Activated CD4-positive, alpha-beta T cell treated with anti-CD3 and anti-CD28 coated beads for 36 hours (primary cell): ENCODE results near the gene SMC2. TPM values are rescaled to one million over a fixed set of nuclear protein-coding genes. Genes with fewer than 3 reads are reported as not detected.

ENCODE experiments used
- ATAC-seq: fragments of 200-7000 bp; cut with Tn5 transposase; one replicate; pipeline ENCODE4 v1.10.0; 2021; ENCODE audit warnings: mild to moderate bottlenecking, moderate library complexity
- CTCF ChIA-PET: fragments of 350-600 bp; sonication (Branson Sonifier 250); formaldehyde crosslinking; loops from one replicate; lab custom pipeline; 2021; ENCODE audit warnings: antibody characterized with exemption; lab: Charles Lee
- POLR2A ChIA-PET: fragments of 350-600 bp; sonication (Branson Sonifier 250); formaldehyde crosslinking; loops from one replicate; lab custom pipeline; 2021; ENCODE audit warnings: antibody characterized with exemption, inconsistent platforms; lab: Charles Lee
- DNase-seq: peaks from one replicate; pipeline ENCODE4 v3.0.0-alpha.2; 2020
- H3K27ac Mint-ChIP-seq: one replicate; pipeline ENCODE4 v1.8.0; 2021; ENCODE audit warnings: mixed read lengths
- H3K27me3 Mint-ChIP-seq: one replicate; pipeline ENCODE4 v1.8.0; 2021; ENCODE audit warnings: mixed read lengths
- H3K36me3 Mint-ChIP-seq: one replicate; pipeline ENCODE4 v1.8.0; 2021; ENCODE audit warnings: low read depth, mixed read lengths
- H3K4me1 Mint-ChIP-seq: one replicate; pipeline ENCODE4 v1.8.0; 2021; ENCODE audit warnings: mixed read lengths
- H3K4me3 Mint-ChIP-seq: one replicate; pipeline ENCODE4 v1.8.0; 2021; ENCODE audit warnings: mild to moderate bottlenecking, moderate library complexity, mixed read lengths
- H3K9me3 Mint-ChIP-seq: one replicate; pipeline ENCODE4 v1.8.0; 2021; ENCODE audit warnings: low read depth, mixed read lengths
- intact Hi-C, 2 experiments: fragments of 100-400 bp; cut with DNase I in 1 of 2; cut with micrococcal nuclease in 1 of 2; formaldehyde crosslinking; loops; one replicate each; pipeline versions ENCODE4 v1.14.2 to v1.15.1; 2022 to 2024; cut with DNase I, micrococcal nuclease
- total RNA-seq, 2 experiments: library from RNA; stranded (reverse); gene quantifications; one replicate each; pipeline ENCODE4 v1.2.3, GENCODE V29; 2021

The SMC2 gene
- total RNA-seq, 2 experiments from 2014 or later = 78.4 to 84.5 TPM

DNA sequence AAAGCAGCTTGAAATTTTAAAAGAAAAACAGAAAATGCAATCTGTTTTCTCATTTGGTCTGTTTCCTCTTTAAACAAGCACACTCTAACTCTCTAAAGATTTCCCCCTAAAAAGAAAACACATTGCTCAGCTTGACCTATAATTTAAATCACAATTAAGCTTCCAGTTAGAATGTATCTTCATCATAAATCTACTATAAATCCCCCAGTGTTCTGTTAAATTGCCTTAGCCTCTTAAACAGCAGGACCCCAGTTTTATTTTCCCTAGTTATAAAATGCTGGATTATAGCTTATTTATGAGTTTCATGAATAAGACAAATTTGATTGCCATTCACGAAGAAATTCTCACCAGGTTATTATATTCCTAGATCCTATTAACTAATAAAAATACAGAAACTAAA lies 8.6 kb upstream of the SMC2 start:
- ChIA-PET POLR2A (no interaction called here), CTCF (interaction anchor here (0.6 to 1.5 kb wide), 2 partner anchors 20 to 41 kb away, joined by 3 to 4 read pairs; no protein-coding TSS in a partner anchor)
- H3K27me3 Mint-ChIP-seq = no peaks in the 10 kb centered on the region
- H3K4me1 Mint-ChIP-seq = peaks cover under 1% of the 10 kb centered on the region
- H3K4me3 Mint-ChIP-seq = no peak overlapping the region
- peaks cover 2% of the 10 kb centered on the region for H3K36me3 Mint-ChIP-seq
- no peak overlapping the region for H3K27ac Mint-ChIP-seq
- ATAC-seq = no peak
- H3K9me3 Mint-ChIP-seq = peaks cover 3% of the 10 kb centered on the region
- DNase-seq = no peak
- intact Hi-C loops = no loop called here

DNA sequence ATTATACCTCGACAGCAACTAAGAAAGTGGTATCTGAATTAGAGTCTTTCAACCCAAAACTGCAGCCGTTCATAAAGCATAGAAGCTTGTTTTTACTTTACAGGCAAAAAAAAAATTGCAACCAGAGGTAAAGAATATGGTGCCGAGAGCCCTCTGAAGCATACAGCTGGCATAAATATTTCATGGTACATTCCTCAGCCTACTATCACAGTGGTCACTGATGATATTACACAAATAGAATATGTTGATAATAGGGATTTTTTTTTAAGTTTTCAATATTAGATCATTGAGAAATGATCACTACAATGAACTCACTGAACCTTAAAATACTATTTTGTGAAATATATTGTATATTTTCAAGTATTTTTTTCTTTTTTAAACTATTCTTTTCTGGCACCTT lies 6.2 kb upstream of the SMC2 start:
- CTCF ChIA-PET = no interaction called here
- no peak for ATAC-seq

DNA sequence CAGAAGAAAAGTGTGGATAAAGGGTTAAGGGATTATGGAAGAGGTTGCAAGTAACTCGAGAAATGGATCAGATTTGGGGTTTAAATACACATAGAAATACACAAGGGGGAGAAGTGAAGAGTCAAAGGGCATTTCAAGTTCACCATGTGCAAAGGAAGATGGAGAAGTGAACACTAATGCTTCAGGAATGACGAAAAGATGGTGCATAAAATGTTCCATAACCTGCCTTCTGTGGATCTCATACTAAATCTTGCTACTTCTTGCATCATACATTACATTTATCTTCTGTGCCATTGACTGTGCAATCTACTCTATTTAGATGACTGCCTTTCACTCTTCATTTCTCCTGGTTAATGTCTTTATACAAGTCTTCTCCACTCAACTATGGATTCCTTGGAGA lies 5.7 kb upstream of the SMC2 start:
- POLR2A ChIA-PET = no interaction called here
- no peaks in the 10 kb centered on the region for H3K27me3 Mint-ChIP-seq
- peaks cover 19% of the 10 kb centered on the region for H3K4me1 Mint-ChIP-seq
- no peaks in the 10 kb centered on the region for H3K36me3 Mint-ChIP-seq
- intact Hi-C loops = no loop called here
- no peak overlapping the region for H3K4me3 Mint-ChIP-seq
- ATAC-seq (no peak), DNase-seq (no peak)
- H3K27ac Mint-ChIP-seq = no peak overlapping the region
- CTCF ChIA-PET = no interaction called here
- no peaks in the 10 kb centered on the region for H3K9me3 Mint-ChIP-seq

More for the DNA sequence above, 6.2 kb upstream of the SMC2 start:
- Mint-ChIP-seq H3K4me3 (no peak overlapping the region), H3K36me3 (no peaks in the 10 kb centered on the region), H3K27me3 (no peaks in the 10 kb centered on the region), H3K9me3 (no peaks in the 10 kb centered on the region), H3K27ac (no peak overlapping the region), H3K4me1 (peaks cover 15% of the 10 kb centered on the region)
- POLR2A ChIA-PET = no interaction called here
- DNase-seq = no peak
- intact Hi-C loops = no loop called here

DNA sequence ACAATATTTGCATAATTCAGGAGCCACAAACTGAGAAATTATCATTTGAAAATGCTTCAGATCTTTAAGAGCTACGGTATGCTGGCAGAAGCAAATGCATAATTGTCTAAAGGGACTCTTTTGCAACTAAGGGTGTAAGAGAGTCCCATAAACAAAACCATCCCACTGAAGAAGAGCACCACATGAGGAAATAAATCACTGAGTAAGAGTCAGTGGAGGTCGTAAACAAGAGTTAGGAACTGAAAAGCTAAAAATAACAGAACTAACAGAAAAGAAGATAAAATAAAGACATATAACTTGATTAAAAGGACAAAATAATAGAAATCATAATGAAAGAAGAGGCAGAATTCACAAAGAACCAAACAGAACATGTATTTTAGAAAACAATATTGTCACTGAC lies 3.5 kb upstream of the SMC2 start:
- Mint-ChIP-seq H3K27me3 (no peaks in the 10 kb centered on the region), H3K4me1 (peaks cover 24% of the 10 kb centered on the region), H3K4me3 (no peak overlapping the region), H3K27ac (no peak overlapping the region), H3K9me3 (no peaks in the 10 kb centered on the region), H3K36me3 (peaks cover 1% of the 10 kb centered on the region)
- intact Hi-C loops = loop anchor here (5.0 to 10.0 kb wide), 6 partner anchors 293 to 1357 kb away; partner anchors contain the start of genes FSD1L (in 1 of the 2), NIPSNAP3A (in 1 of the 2) and SLC44A1 (in 1 of the 2)
- CTCF ChIA-PET = interaction anchor here (0.7 to 0.9 kb wide), 2 partner anchors 10 to 713 kb away, joined by 3 read pairs; no protein-coding TSS in a partner anchor
- POLR2A ChIA-PET = interaction anchor here (0.7 kb wide), 1 partner anchor 315 kb away, joined by 5 read pairs; no protein-coding TSS in a partner anchor
- DNase-seq (no peak), ATAC-seq (no peak)

DNA sequence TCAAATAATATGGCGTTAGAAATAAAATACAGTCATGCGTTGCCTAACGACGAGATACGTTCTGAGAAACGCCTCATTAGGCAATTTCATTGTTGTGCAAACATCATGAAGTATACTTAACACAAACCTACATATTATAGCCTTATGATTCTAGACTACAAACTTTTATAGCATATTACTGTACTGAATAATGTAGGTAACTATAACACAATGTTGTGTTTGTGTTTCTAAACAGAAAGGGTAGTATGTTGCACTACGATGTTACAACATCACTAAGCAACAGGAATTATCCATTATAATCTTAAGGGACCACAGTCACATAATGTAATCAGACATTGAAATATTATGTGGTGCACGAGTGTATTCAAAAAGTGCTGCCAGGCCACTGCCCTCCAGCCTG lies 3.0 kb upstream of the SMC2 start:
- intact Hi-C loops = loop anchor here (5.0 to 10.0 kb wide), 6 partner anchors 294 to 1356 kb away; partner anchors contain the start of genes FSD1L (in 1 of the 2), NIPSNAP3A (in 1 of the 2) and SLC44A1 (in 1 of the 2)
- Mint-ChIP-seq H3K4me1 (peaks cover 29% of the 10 kb centered on the region), H3K27ac (no peak overlapping the region), H3K36me3 (peaks cover 6% of the 10 kb centered on the region), H3K4me3 (no peak overlapping the region), H3K9me3 (no peaks in the 10 kb centered on the region), H3K27me3 (no peaks in the 10 kb centered on the region)
- CTCF ChIA-PET = interaction anchor here (0.7 kb wide), 1 partner anchor 11 kb away, joined by 3 read pairs; no protein-coding TSS in a partner anchor
- ATAC-seq (no peak), DNase-seq (no peak)
- POLR2A ChIA-PET = interaction anchor here (0.7 kb wide), 1 partner anchor 315 kb away, joined by 5 read pairs; no protein-coding TSS in a partner anchor

DNA sequence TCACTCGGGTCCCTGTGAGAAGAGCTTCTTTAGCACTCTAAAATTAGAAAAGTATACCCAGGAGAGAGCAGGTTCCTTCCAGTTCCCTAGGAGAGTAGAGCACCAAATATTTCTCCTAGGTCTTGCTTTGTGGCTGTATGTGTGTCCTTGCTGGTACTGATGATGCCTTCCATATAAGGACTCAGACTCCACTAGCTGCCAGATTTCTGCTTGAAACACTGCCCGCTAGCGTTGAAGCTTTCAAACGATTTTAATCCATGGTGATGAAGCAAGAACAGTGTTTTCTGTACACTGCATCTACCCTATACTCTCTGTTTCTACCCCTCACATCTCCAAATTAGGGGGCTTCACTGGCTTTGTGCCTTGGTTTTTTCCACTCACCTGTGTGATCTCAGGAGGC lies 2.4 kb upstream of the SMC2 start:
- Mint-ChIP-seq H3K9me3 (no peaks in the 10 kb centered on the region), H3K27me3 (no peaks in the 10 kb centered on the region), H3K4me1 (peaks cover 34% of the 10 kb centered on the region), H3K36me3 (peaks cover 11% of the 10 kb centered on the region), H3K27ac (peak overlapping the region; percentile 66), H3K4me3 (peak overlapping the region; percentile 88)
- DNase-seq (peak; percentile 46), ATAC-seq (peak; percentile 4)
- intact Hi-C loops = loop anchor here (2.0 to 10.0 kb wide), 7 partner anchors 293 to 1356 kb away; partner anchors contain the start of genes FSD1L (in 1 of the 2), NIPSNAP3A (in 1 of the 2) and SLC44A1 (in 1 of the 2)
- POLR2A ChIA-PET = no interaction called here
- CTCF ChIA-PET = interaction anchor here (0.7 to 0.8 kb wide), 2 partner anchors 11 to 18 kb away, joined by 3 read pairs; no protein-coding TSS in a partner anchor

DNA sequence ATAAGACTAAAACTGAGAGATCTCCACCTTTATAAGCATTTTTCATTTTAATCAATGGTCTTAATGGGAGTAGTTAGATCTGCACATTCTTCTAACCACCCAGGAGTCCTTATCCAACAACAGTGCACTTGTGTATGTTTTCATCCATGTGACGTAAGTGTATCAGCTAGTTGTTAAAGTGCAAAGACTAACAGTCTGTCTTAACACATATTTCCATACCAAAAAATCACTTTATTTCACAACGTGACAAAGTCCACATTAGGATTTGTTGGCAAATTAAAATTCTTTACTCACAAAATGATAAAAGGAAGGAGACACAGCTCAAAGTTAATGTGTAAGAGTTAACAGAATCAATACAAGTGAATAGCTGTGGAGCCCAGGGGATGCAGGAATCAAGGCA lies 1.9 kb upstream of the SMC2 start:
- DNase-seq = no peak
- CTCF ChIA-PET = interaction anchor here (0.8 kb wide), 1 partner anchor 18 kb away, joined by 3 read pairs; no protein-coding TSS in a partner anchor
- peaks cover 13% of the 10 kb centered on the region for H3K36me3 Mint-ChIP-seq
- H3K27ac Mint-ChIP-seq = peak overlapping the region; percentile 28
- POLR2A ChIA-PET = no interaction called here
- H3K4me3 Mint-ChIP-seq = peak overlapping the region; percentile 88
- intact Hi-C loops = loop anchor here (2.0 to 10.0 kb wide), 7 partner anchors 293 to 1355 kb away; partner anchors contain the start of genes FSD1L (in 1 of the 2), NIPSNAP3A (in 1 of the 2) and SLC44A1 (in 1 of the 2)
- no peaks in the 10 kb centered on the region for H3K9me3 Mint-ChIP-seq
- ATAC-seq = no peak
- peaks cover 35% of the 10 kb centered on the region for H3K4me1 Mint-ChIP-seq
- no peaks in the 10 kb centered on the region for H3K27me3 Mint-ChIP-seq

DNA sequence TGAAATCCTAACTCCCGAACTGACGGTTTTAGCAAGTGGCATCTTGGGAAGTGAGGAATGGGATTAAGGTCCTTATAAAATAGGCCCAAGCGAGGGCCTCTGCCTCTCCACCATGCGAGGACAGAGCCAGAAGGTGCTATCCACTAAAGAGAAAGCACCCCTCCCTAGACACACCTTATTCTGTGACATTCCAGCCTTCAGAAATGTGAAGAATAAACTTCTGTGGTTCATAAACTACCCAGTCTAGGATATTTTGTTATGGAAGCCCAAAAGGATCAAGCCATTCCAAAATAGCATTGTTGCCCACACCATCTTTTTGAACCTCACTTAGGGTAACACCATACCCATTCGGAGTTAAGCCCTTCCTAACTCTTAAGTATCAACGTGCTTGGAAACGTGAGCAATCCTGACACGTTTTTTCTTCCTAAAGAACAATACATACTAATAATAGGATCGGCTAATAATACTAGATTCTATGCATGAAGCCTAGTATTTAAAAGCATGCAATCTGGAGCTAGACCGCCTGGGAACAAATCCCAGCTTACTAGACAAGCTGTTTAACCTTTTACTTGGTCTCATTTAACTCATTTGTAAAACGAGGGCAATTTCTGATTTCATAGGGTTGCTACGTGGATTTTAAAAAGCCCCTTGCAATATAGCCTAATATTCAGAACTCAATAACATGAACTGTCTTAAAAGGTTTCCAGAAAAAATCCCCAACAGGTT lies 1.1 kb upstream of the SMC2 start:
- Mint-ChIP-seq H3K4me3 (peak overlapping the region; percentile 88), H3K9me3 (no peaks in the 10 kb centered on the region), H3K27ac (peak overlapping the region; percentile 99), H3K4me1 (peaks cover 37% of the 10 kb centered on the region), H3K36me3 (peaks cover 16% of the 10 kb centered on the region), H3K27me3 (no peaks in the 10 kb centered on the region)
- intact Hi-C loops = loop anchor here (2.0 to 10.0 kb wide), 7 partner anchors 294 to 1354 kb away; partner anchors contain the start of genes FSD1L (in 1 of the 2), NIPSNAP3A (in 1 of the 2) and SLC44A1 (in 1 of the 2)
- POLR2A ChIA-PET = no interaction called here
- CTCF ChIA-PET = interaction anchor here (0.9 kb wide), 1 partner anchor 19 kb away, joined by 3 read pairs; no protein-coding TSS in a partner anchor
- no peak for DNase-seq
- ATAC-seq = no peak

DNA sequence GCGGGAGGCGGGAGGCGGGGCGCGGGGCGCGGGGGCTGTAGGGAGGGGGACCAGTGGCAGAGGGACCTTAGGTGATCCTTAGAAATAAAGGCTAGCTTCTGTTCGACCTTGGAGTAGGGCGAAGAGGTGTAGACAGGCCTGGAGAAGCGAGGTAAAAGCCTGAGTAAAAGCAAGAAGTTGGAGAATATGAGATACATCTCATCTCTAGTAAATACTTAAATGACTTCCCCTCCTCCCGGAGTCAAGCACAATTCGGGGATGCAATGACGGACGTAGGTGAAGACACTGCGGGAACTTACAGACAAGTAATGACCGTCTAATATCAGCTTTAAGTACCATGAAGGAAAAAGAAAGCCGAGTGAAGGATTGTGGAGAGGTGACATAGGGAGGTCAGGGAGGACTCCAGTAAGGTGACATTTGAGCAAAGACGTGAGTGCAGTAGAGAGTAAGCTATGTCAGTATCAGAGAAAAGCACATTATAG lies 466 bp downstream of the SMC2 start:
- ATAC-seq (no peak), DNase-seq (no peak)
- peak overlapping the region; percentile 99 for H3K27ac Mint-ChIP-seq
- H3K36me3 Mint-ChIP-seq = peaks cover 18% of the 10 kb centered on the region
- ChIA-PET CTCF (interaction anchor here (0.8 kb wide), 1 partner anchor 44 kb away, joined by 4 read pairs; no protein-coding TSS in a partner anchor), POLR2A (interaction anchor here (0.6 kb wide), 1 partner anchor 867 kb away, joined by 3 read pairs; no protein-coding TSS in a partner anchor)
- no peaks in the 10 kb centered on the region for H3K27me3 Mint-ChIP-seq
- H3K4me1 Mint-ChIP-seq = peaks cover 37% of the 10 kb centered on the region
- intact Hi-C loops = loop anchor here (1.0 to 10.0 kb wide), 8 partner anchors 297 to 1600 kb away; partner anchors contain the start of genes NIPSNAP3A (in 2 of the 2), FSD1L (in 1 of the 2), SLC44A1 (in 1 of the 2) and TMEM38B (in 1 of the 2)
- no peaks in the 10 kb centered on the region for H3K9me3 Mint-ChIP-seq
- H3K4me3 Mint-ChIP-seq = peak overlapping the region; percentile 88

DNA sequence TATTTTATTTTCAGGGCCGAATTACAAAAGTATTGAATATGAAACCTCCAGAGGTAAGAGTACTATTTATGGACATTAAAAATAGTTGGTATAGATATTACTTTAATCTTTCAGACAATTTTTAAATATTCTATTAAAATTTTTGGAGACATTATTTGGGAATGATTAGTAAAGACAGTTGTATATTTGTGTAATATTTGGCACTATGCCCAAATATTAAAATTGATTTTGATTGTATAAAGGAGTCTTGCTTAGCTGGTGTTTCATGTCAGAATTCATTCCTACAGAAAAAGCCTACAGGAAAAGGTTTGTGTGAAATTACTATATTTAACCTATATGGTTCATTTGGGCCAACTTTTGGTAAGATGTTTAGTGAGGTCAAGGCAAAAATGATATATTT lies 5.5 kb downstream of the SMC2 start:
- intact Hi-C loops = loop anchor here in 1 of 2 experiments (10.0 kb wide), 2 partner anchors 865 to 1145 kb away; partner anchors contain the start of gene SLC44A1
- no peak for DNase-seq
- Mint-ChIP-seq H3K27me3 (no peaks in the 10 kb centered on the region), H3K4me3 (no peak overlapping the region), H3K4me1 (peaks cover 18% of the 10 kb centered on the region), H3K36me3 (peaks cover 57% of the 10 kb centered on the region), H3K27ac (no peak overlapping the region), H3K9me3 (no peaks in the 10 kb centered on the region)
- ATAC-seq = no peak
- POLR2A ChIA-PET = no interaction called here
- CTCF ChIA-PET = interaction anchor here (0.6 kb wide), 1 partner anchor 144 kb away, joined by 3 read pairs; no protein-coding TSS in a partner anchor

DNA sequence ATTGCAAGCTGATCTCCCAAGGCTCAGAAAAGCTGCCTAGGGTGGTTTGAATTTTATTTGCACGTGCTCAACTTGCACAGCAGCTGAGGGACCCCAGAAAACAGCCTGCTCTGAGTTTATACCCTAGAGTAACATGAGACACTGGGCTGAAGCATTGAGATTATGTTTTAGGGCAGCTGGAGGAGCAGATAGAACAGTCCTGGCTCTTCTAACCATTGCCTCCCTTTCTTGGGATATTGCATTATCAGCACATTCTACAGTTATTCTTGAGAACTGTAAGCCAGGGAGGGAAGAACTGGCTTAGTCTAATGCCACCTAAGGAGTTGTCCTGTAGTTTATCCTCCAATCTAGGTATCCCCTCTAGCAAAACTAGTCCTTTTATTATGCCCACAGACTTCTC lies 10.3 kb downstream of the SMC2 start:
- intact Hi-C loops = no loop called here

More for the DNA sequence above, 10.3 kb downstream of the SMC2 start:
- ATAC-seq (no peak), DNase-seq (no peak)
- POLR2A ChIA-PET = no interaction called here
- no peaks in the 10 kb centered on the region for H3K27me3 Mint-ChIP-seq
- CTCF ChIA-PET = no interaction called here
- H3K9me3 Mint-ChIP-seq = no peaks in the 10 kb centered on the region
- no peak overlapping the region for H3K4me3 Mint-ChIP-seq
- H3K4me1 Mint-ChIP-seq = no peaks in the 10 kb centered on the region
- H3K27ac Mint-ChIP-seq = no peak overlapping the region
- H3K36me3 Mint-ChIP-seq = peaks cover 68% of the 10 kb centered on the region
